Heart left ventricle (tissue), 13 donors: ENCODE results near the gene KRT86.

ENCODE experiments used
- CTCF ChIP-seq, 12 donors: fragments of 200-600 bp; sonication (generic) in 4 of 12; IDR thresholded peaks; one replicate each; pipeline versions ENCODE4 v1.5.0 to v1.8.0; 2018 to 2022; ENCODE audit warnings: antibody characterized with exemption in 12 of 12, mild to moderate bottlenecking in 5 of 12
- POLR2A ChIP-seq, 2 donors: fragments of 450-650 bp; IDR thresholded peaks; one replicate each; pipeline ENCODE4 v1.6.1; 2017; ENCODE audit warnings: antibody characterized with exemption in 2 of 2, mild to moderate bottlenecking in 2 of 2, moderate library complexity in 2 of 2
- donor health status: ischemic (EF 13 %, LVEDD 7.1; RV severe dilation, severe dysfunction).
- donor health status: DM: no; HTN: yes; CAD: no.
- donor health status: DM: no; HTN: no; CAD: no.
- donor health status: ischemic (EF 25% LVEDD 6.9; RV normal size, moderate dysfunction).
- donor health status: ischemic (EF 25% LVEDD 5.7; RV mildly dilated, moderate dysfunction).
- donor health status: ischemic (EF 35%, LVEDD 5.7; RV mildly dilated, moderate dysfunction).
- donor health status: nonischemic (EF 11% LVEDD 7.7; RV severe dilation, severe dysfunction).
- donor health status: DM: yes; HTN: yes; CAD: no.
- donor health status: PGD.
- donor health status: ischemic (EF 29% LVEDD 5.4; RV normal size, mild dysfunction).
- donor health status: nonischemic (EF 23%, LVEDD 6.1; RV moderate dilation, normal function).

GRCh38 chr12:52353766-52354165, 79.3 kb downstream of the KRT86 start:
- TF ChIP-seq CTCF (IDR thresholded peaks at IDR 0.05) (no peak), POLR2A (IDR thresholded peaks at IDR 0.05) (no peak)
